Stimulated activated CD4-positive, alpha-beta T cell treated with anti-CD3 and anti-CD28 coated beads, Interleukin-2, amount 100 ng/mL, for 48 hours (primary cell): Measurements from ENCODE around the gene ABCB4.
"Not testable (repeated sequence)": the region's sequence is repeated elsewhere in the genome, so short reads cannot be mapped to it uniquely, and the experiment has no call there.

Source experiments
- DNase-seq, 2 donors: peaks; one replicate each; pipeline ENCODE4 v3.0.0-alpha.2; 2020

ABCB4 gene

GRCh38 chr7:87474533-87475358 is 734 bp downstream of the ABCB4 start:
- DNase-seq: no peak

- no peak for DNase-seq
Measured at GRCh38 chr7:87473986-87474385, 1.5 kb downstream of the ABCB4 start.

- DNase-seq: no peak
Measured at GRCh38 chr7:87473192-87473591, 2.3 kb downstream of the ABCB4 start.

- DNase-seq: no peak
Measured at GRCh38 chr7:87471473-87471872, 4.0 kb downstream of the ABCB4 start.

- not testable (repeated sequence) for DNase-seq
Measured at GRCh38 chr7:87469204-87469603, 6.3 kb downstream of the ABCB4 start.

GRCh38 chr7:87465534-87465880 is 10.0 kb downstream of the ABCB4 start:
- not testable (repeated sequence) for DNase-seq

GRCh38 chr7:87464830-87465533 is 10.5 kb downstream of the ABCB4 start:
- not testable (repeated sequence) for DNase-seq

- DNase-seq: no peak
Measured at GRCh38 chr7:87463982-87464381, 11.5 kb downstream of the ABCB4 start.

- not testable (repeated sequence) for DNase-seq
Measured at GRCh38 chr7:87460444-87460843, 15.0 kb downstream of the ABCB4 start.

GRCh38 chr7:87459941-87460340 is 15.5 kb downstream of the ABCB4 start:
- DNase-seq: no peak

- no peak for DNase-seq
Measured at GRCh38 chr7:87458148-87458547, 17.3 kb downstream of the ABCB4 start.

GRCh38 chr7:87456247-87456646 is 19.2 kb downstream of the ABCB4 start:
- no peak for DNase-seq

- no peak for DNase-seq
Measured at GRCh38 chr7:87452279-87452678, 23.2 kb downstream of the ABCB4 start.

- DNase-seq: no peak
Measured at GRCh38 chr7:87451187-87451586, 24.3 kb downstream of the ABCB4 start.

GRCh38 chr7:87450706-87451105 is 24.8 kb downstream of the ABCB4 start:
- no peak for DNase-seq

GRCh38 chr7:87448388-87448787 is 27.1 kb downstream of the ABCB4 start:
- DNase-seq: no peak

GRCh38 chr7:87447116-87447635 is 28.3 kb downstream of the ABCB4 start:
- DNase-seq: no peak

GRCh38 chr7:87445897-87446296 is 29.6 kb downstream of the ABCB4 start:
- no peak for DNase-seq

GRCh38 chr7:87435546-87435945 is 39.9 kb downstream of the ABCB4 start:
- DNase-seq: no peak

- DNase-seq: no peak
Measured at GRCh38 chr7:87432536-87432935, 42.9 kb downstream of the ABCB4 start.

GRCh38 chr7:87427288-87427687 is 48.2 kb downstream of the ABCB4 start:
- DNase-seq: no peak

- DNase-seq: no peak
Measured at GRCh38 chr7:87426160-87426559, 49.3 kb downstream of the ABCB4 start.

- DNase-seq: no peak
Measured at GRCh38 chr7:87424075-87424474, 51.4 kb downstream of the ABCB4 start.

GRCh38 chr7:87420173-87420572 is 55.3 kb downstream of the ABCB4 start:
- DNase-seq: no peak
